ENCODE measurements around the gene MXRA7.
A peak's percentile ranks its signal among the peaks of the same experiment; 100 is the strongest.
"Not testable (repeated sequence)": the region's sequence is repeated elsewhere in the genome, so short reads cannot be mapped to it uniquely, and the experiment has no call there.

Gene MXRA7

DNA sequence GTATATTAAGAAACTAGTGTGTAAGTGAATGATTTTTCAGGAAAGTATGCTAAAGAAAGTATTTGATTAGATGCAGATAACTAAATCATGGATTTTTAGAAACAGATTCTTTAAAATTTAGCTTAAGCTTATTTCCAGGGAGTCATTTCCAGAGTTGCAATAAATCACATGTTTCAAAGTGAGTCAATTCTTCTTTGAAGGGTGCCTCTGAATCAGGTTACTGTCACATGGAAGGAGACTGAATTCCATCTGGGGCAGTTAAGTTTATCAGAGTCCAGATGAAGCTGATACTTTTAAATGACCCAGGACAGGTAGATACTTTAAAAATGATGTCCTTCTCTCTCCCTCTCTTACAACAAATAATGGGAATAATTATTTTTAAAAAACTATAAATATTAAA, 32.2 kb upstream of the MXRA7 start:
- DNase-seq (ENCODE audit: extremely low read depth, insufficient read length) = no peak
- H3K27me3 ChIP-seq (replicated peaks; ENCODE audit: control insufficient read depth, insufficient read depth, low read length) = no peaks in the 10 kb centered on the region
- TF ChIP-seq, protein P1, sequence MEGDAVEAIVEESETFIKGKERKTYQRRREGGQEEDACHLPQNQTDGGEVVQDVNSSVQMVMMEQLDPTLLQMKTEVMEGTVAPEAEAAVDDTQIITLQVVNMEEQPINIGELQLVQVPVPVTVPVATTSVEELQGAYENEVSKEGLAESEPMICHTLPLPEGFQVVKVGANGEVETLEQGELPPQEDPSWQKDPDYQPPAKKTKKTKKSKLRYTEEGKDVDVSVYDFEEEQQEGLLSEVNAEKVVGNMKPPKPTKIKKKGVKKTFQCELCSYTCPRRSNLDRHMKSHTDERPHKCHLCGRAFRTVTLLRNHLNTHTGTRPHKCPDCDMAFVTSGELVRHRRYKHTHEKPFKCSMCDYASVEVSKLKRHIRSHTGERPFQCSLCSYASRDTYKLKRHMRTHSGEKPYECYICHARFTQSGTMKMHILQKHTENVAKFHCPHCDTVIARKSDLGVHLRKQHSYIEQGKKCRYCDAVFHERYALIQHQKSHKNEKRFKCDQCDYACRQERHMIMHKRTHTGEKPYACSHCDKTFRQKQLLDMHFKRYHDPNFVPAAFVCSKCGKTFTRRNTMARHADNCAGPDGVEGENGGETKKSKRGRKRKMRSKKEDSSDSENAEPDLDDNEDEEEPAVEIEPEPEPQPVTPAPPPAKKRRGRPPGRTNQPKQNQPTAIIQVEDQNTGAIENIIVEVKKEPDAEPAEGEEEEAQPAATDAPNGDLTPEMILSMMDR (IDR thresholded peaks at IDR 0.05; ENCODE audit: insufficient read depth, low read length, poor library complexity, severe bottlenecking) = no peak
- no peak overlapping the region for H3K4me3 ChIP-seq (replicated peaks; ENCODE audit: low read depth, low read length)
- H3K36me3 ChIP-seq (ENCODE audit: control insufficient read depth, insufficient read depth, low read length) = peaks cover 3% of the 10 kb centered on the region

DNA sequence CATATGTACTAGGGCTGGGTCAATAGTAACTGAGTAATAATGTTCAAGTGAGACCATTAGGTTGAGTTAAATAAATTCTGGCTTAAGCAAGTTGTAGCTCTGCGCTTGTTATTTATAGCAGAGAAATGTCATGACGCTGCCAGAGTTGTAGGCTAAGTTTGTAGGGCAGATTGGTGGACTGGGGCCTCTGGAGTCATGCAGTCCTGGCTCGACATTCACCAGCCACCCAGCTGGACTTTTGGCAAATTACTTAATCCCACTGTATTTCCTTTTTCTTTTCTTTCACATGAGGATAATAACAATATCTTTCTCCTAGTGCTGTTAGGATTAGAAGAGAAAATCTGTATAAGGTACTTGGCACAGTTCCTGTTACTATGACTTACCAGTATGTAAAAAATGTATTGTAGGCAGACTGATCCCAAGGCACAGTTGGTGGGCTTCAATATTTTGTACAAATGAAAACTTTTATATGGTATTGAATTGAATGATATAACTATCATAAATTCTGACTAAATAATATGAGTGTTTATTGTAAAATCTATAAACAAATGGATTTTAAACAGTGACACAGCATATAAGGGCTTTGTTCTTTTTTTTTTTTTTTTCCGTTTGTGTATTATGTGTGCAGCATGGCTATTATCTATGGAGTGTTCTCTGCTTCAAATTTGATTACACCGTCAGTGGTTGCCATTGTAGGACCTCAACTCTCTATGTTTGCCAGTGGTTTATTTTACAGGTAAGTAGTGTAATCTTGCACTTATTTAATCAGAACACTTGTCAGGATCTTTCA, 29.8 kb upstream of the MXRA7 start:
- Histone ChIP-seq H3K27me3 (replicated peaks; ENCODE audit: control insufficient read depth, insufficient read depth, low read length) (no peaks in the 10 kb centered on the region), H3K4me3 (replicated peaks; ENCODE audit: low read depth, low read length) (no peak overlapping the region), H3K36me3 (ENCODE audit: control insufficient read depth, insufficient read depth, low read length) (peaks cover 7% of the 10 kb centered on the region)
- TF ChIP-seq, protein P1 (IDR thresholded peaks at IDR 0.05; ENCODE audit: insufficient read depth, low read length, poor library complexity, severe bottlenecking) = no peak
- no peak for DNase-seq (ENCODE audit: extremely low read depth, insufficient read length)

DNA sequence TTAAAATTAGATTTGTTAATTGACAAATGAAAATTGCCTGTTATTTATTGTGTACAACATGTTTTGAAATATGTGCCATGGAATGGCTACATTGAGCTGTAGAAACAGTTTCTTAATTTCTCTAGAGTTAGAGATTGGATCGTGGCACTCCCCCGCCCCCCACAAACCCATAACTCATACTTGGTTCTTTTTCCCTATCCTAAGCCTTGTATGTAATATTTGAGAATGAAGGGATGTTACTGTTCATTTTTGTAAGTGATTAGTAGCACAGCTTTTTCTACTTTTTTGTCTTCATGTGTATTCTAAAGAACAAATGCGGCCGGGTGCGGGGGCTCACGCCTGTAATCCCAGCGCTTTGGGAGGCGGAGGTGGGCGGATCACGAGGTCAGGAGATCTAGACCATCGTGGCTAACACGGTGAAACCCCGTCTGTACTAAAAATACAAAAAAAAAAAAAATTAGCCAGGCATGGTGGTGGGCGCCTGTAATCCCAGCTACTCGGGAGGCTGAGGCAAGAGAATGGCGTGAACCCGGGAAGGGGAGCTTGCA, 28.9 kb upstream of the MXRA7 start:
- not testable (repeated sequence) for H3K4me3 ChIP-seq (replicated peaks; ENCODE audit: low read depth, low read length); H3K36me3 ChIP-seq (ENCODE audit: control insufficient read depth, insufficient read depth, low read length)

DNA sequence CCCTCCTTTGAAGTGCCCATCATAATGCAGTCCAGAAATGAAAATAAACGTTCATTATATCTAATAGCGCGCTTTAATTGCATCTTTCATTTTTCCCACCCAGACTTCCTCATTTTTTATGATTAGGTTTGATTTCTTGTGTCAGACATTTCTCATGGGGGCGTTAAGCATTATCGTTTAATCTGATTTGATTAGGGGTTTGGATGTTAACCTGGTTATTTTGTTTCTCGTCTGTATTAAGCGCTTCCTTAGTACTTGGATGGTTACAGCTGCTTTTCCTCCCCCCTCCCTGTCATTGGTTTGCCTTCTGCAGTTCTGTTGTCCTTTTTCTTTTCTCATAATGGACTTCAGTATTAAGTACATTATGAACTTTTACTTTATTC, 27.7 kb upstream of the MXRA7 start:
- H3K27me3 ChIP-seq (replicated peaks; ENCODE audit: control insufficient read depth, insufficient read depth, low read length) = no peaks in the 10 kb centered on the region
- peak overlapping the region; percentile 93 for H3K4me3 ChIP-seq (replicated peaks; ENCODE audit: low read depth, low read length)
- no peak for DNase-seq (ENCODE audit: extremely low read depth, insufficient read length)
- H3K36me3 ChIP-seq (ENCODE audit: control insufficient read depth, insufficient read depth, low read length) = peaks cover 10% of the 10 kb centered on the region
- TF ChIP-seq, protein P1 (IDR thresholded peaks at IDR 0.05; ENCODE audit: insufficient read depth, low read length, poor library complexity, severe bottlenecking) = no peak

More for the DNA sequence above, 28.9 kb upstream of the MXRA7 start:
- not testable (repeated sequence) for H3K27me3 ChIP-seq (replicated peaks; ENCODE audit: control insufficient read depth, insufficient read depth, low read length); DNase-seq (ENCODE audit: extremely low read depth, insufficient read length)

DNA sequence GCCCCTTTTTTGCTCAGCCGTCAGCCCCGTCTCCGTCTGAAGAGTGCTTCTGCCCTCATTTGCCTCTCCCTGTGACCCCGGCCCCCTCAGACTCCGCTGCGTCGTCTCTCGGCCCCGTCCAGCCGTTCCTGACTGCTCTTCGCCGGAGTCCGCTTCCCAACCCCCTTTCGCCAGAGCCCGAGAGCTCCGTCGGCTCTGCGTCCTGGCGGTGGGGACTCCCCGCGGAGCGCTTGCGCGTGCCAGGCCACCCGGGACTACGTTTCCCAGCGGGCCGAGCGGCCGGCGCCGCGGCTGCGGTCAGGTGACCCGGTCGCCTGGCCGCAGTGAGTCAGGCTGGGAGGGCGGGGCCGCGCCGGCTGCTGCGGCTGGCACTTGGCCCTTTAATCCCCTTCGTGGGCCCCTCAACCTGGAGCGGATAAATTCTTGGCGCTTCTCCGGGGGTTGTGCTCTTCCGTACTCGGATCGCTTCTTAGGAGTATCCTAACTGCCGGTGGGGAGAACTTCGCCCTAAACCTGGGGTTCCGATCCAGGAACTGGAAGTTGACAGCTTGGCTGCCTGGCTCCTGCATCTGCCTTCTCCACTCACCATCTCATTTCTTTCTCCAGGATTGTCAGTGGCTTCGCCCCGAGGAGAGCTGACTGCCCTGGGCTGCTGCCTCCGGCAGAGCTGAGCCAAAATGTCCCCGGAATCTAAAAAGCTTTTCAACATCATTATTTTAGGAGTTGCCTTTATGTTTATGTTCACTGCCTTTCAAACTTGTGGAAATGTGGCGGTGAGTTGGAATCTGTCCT, 27.1 kb upstream of the MXRA7 start, which contains the start of gene MFSD11:
Gene MFSD11 (plus strand): TSS at position 444 of the 792 bp plus-strand sequence. CDS start 234 bp downstream, at position 678.
- TF ChIP-seq, protein P1 (IDR thresholded peaks at IDR 0.05; ENCODE audit: insufficient read depth, low read length, poor library complexity, severe bottlenecking) = no peak
- DNase-seq (ENCODE audit: extremely low read depth, insufficient read length) = peak; percentile 99
- H3K36me3 ChIP-seq (ENCODE audit: control insufficient read depth, insufficient read depth, low read length) = peaks cover 11% of the 10 kb centered on the region
- no peaks in the 10 kb centered on the region for H3K27me3 ChIP-seq (replicated peaks; ENCODE audit: control insufficient read depth, insufficient read depth, low read length)
- H3K4me3 ChIP-seq (replicated peaks; ENCODE audit: low read depth, low read length) = peak within 1 kb of the TSS; percentile 100

Measured in GM06990 (cell line).